CD14-positive monocyte (primary cell): ENCODE results near the gene RAPGEF6. TPM values are rescaled to one million over a fixed set of nuclear protein-coding genes. Genes with fewer than 3 reads are reported as not detected.
"Not testable (repeated sequence)": the region's sequence is repeated elsewhere in the genome, so short reads cannot be mapped to it uniquely, and the experiment has no call there.

ENCODE experiments used
- DNase-seq, 3 donors: peaks; one replicate each; pipeline ENCODE4 v3.0.0-alpha.2; 2011 to 2022
- H2AFZ ChIP-seq: 2 replicates; pipeline ENCODE4 v1.6.0; 2012; ENCODE audit warnings: mild to moderate bottlenecking, low read depth, low read length, inconsistent platforms; ENCODE audit not compliant: insufficient read depth, poor library complexity, severe bottlenecking
- H3K27ac ChIP-seq, 2 donors: 1 replicate in 1 of 2; 2 replicates in 1 of 2; pipeline ENCODE4 v1.5.1; 2012 to 2013; ENCODE audit warnings: low read length in 2 of 2, control low read depth in 1 of 2, inconsistent platforms in 1 of 2, low read depth in 1 of 2, mild to moderate bottlenecking in 1 of 2
- H3K27me3 ChIP-seq, 2 donors: one replicate each; pipeline versions ENCODE4 v1.6.0 to v1.6.1; 2011 to 2013; ENCODE audit warnings: low read length in 2 of 2; ENCODE audit not compliant: control insufficient read depth in 2 of 2, insufficient read depth in 2 of 2
- H3K36me3 ChIP-seq, 2 donors: replicated peaks in 1 of 2; 1 replicate in 1 of 2; 2 replicates in 1 of 2; pipeline versions ENCODE4 v1.5.1 to v1.6.1; 2012 to 2013; ENCODE audit warnings: low read length in 2 of 2, control low read depth in 1 of 2, inconsistent platforms in 1 of 2, mild to moderate bottlenecking in 1 of 2; ENCODE audit not compliant: insufficient read depth in 2 of 2, control insufficient read depth in 1 of 2
- H3K4me1 ChIP-seq, 2 donors: 1 replicate in 1 of 2; 2 replicates in 1 of 2; pipeline versions ENCODE4 v1.5.1 to v1.6.1; 2012 to 2013; ENCODE audit warnings: low read length in 2 of 2, control low read depth in 1 of 2, inconsistent platforms in 1 of 2, mild to moderate bottlenecking in 1 of 2, moderate library complexity in 1 of 2; ENCODE audit not compliant: insufficient read depth in 2 of 2, control insufficient read depth in 1 of 2
- H3K4me2 ChIP-seq: replicated peaks from 2 replicates; pipeline ENCODE3; 2012; ENCODE audit warnings: low read length, moderate library complexity, mild to moderate bottlenecking; ENCODE audit not compliant: poor library complexity, severe bottlenecking; ENCODE audit errors: extremely low read depth
- H3K4me3 ChIP-seq, 3 experiments: fragments of 200-600 bp in 1 of 3; sonication (generic) in 1 of 3; replicated peaks in 1 of 3; 1 replicate in 2 of 3; 2 replicates in 1 of 3; pipeline ENCODE4 v1.5.1; 2011 to 2013; ENCODE audit warnings: low read length in 3 of 3, mild to moderate bottlenecking in 3 of 3, control low read depth in 2 of 3, low read depth in 2 of 3, inconsistent platforms in 1 of 3, moderate library complexity in 1 of 3
- H3K79me2 ChIP-seq: 2 replicates; pipeline ENCODE4 v1.6.0; 2012; ENCODE audit warnings: mild to moderate bottlenecking, control low read depth, inconsistent platforms, low read length, moderate library complexity; ENCODE audit not compliant: insufficient read depth
- H3K9ac ChIP-seq: 2 replicates; pipeline ENCODE4 v1.6.0; 2017; ENCODE audit warnings: low read length, mild to moderate bottlenecking; ENCODE audit not compliant: insufficient read depth, poor library complexity, severe bottlenecking
- H3K9me3 ChIP-seq, 2 donors: replicated peaks in 1 of 2; 1 replicate in 1 of 2; 2 replicates in 1 of 2; pipeline versions ENCODE4 v1.5.1 to v1.6.1; 2012 to 2013; ENCODE audit warnings: low read length in 2 of 2, control low read depth in 1 of 2; ENCODE audit not compliant: control insufficient read depth in 1 of 2, insufficient read depth in 1 of 2
- H4K20me1 ChIP-seq: 2 replicates; pipeline ENCODE4 v1.6.0; 2012; ENCODE audit warnings: mild to moderate bottlenecking, low read length, control low read depth, moderate library complexity; ENCODE audit not compliant: insufficient read depth
- H3K27ac Mint-ChIP-seq, 7 donors: one replicate each; pipeline ENCODE4 v1.8.0; 2020; ENCODE audit warnings: mild to moderate bottlenecking in 7 of 7, mixed read lengths in 7 of 7, moderate library complexity in 6 of 7, inconsistent platforms in 2 of 7
- H3K27me3 Mint-ChIP-seq, 3 donors: one replicate each; pipeline ENCODE4 v1.8.0; 2021 to 2022; ENCODE audit warnings: low read depth in 3 of 3, mild to moderate bottlenecking in 3 of 3, mixed read lengths in 3 of 3, moderate library complexity in 3 of 3, inconsistent platforms in 1 of 3
- H3K36me3 Mint-ChIP-seq, 2 donors: one replicate each; pipeline ENCODE4 v1.8.0; 2020; ENCODE audit warnings: mixed read lengths in 2 of 2, inconsistent platforms in 1 of 2, mild to moderate bottlenecking in 1 of 2
- H3K4me1 Mint-ChIP-seq: one replicate; pipeline ENCODE4 v1.8.0; 2020; ENCODE audit warnings: mild to moderate bottlenecking, mixed read lengths
- H3K4me3 Mint-ChIP-seq, 2 donors: one replicate each; pipeline ENCODE4 v1.8.0; 2020; ENCODE audit warnings: mild to moderate bottlenecking in 2 of 2, mixed read lengths in 2 of 2, moderate library complexity in 1 of 2
- H3K9me3 Mint-ChIP-seq, 7 donors: one replicate each; pipeline ENCODE4 v1.8.0; 2020 to 2022; ENCODE audit warnings: mixed read lengths in 7 of 7, mild to moderate bottlenecking in 6 of 7, moderate library complexity in 6 of 7, inconsistent platforms in 2 of 7
- WGBS: methylation state at CpG from one replicate; pipeline ENCODE4 v1.1.5; 2013; ENCODE audit warnings: missing lambda C conversion rate; ENCODE audit not compliant: insufficient coverage; 5-methylcytosine and 5-hydroxymethylcytosine counted together
- intact Hi-C, 2 donors: fragments of 100-400 bp; cut with micrococcal nuclease; formaldehyde crosslinking; loops; one replicate each; pipeline versions ENCODE4 v1.15.0 to v1.15.1; 2023
- polyA plus RNA-seq, 3 donors: library from polyadenylated mRNA; depleted of rRNA in 1 of 3; unstranded in 2 of 3; stranded (reverse) in 1 of 3; fragments of 300-500 nt in 2 of 3; fragments of >200 nt in 1 of 3; fragmentation: Illumina TruSeq in 2 of 3; gene quantifications; 1 replicate in 2 of 3; 2 replicates in 1 of 3; pipeline ENCODE4 v1.2.3, GENCODE V29; 2012 to 2021
- TF ChIP-seq, protein P1 (sequence below): fragments of 200-600 bp; IDR thresholded peaks from one replicate; pipeline ENCODE4 v1.8.0; 2022; ENCODE audit warnings: antibody characterized with exemption, mild to moderate bottlenecking

Gene RAPGEF6
- polyA plus RNA-seq, 3 donors = 2.9 to 4.8 (median 4.8) TPM

DNA sequence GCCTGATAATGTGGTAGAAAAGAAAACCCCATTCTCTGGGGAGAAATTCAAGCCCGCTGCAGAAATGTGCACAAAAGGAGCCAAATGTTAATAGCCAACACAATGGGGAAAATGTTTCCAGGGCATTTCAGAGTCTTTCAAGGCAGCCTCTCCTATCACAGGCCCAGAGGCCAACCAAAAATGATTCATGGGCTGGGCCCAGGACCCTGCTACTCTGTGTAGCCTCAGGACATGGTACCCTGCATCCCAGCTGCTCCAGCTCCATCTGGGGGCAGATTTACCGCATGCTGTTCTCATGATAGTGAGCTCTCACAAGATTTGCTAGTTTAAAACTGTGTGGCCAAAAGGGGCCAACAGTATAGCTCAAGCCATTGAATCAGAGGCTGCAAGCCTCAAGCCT lies 41.1 kb downstream of the RAPGEF6 start:
- Mint-ChIP-seq H3K36me3 (peaks cover 33 to 35% of the 10 kb centered on the region in 2 donors), H3K4me3 (no peak overlapping the region), H3K27ac (peak overlapping the region in 2 of 7 donors; percentile 71 to 74), H3K9me3 (peaks cover 0 to 7% (median 0%) of the 10 kb centered on the region in 7 donors), H3K4me1 (peaks cover 11% of the 10 kb centered on the region), H3K27me3 (no peaks in the 10 kb centered on the region)
- peaks cover 6% of the 10 kb centered on the region for H3K79me2 ChIP-seq
- H3K4me1 ChIP-seq = peaks cover 0 to 3% of the 10 kb centered on the region in 2 donors
- no peak overlapping the region for H3K4me2 ChIP-seq
- peaks cover 11% of the 10 kb centered on the region for H4K20me1 ChIP-seq
- no peak overlapping the region for H3K4me3 ChIP-seq
- intact Hi-C loops = no loop called here
- no peak overlapping the region for H3K9ac ChIP-seq
- no peak overlapping the region for H3K27ac ChIP-seq
- H3K36me3 ChIP-seq = peaks cover 0 to 17% of the 10 kb centered on the region in 2 donors
- WGBS = 100% methylated on average over 2 of the region's 2 CpGs
- no peaks in the 10 kb centered on the region for H3K27me3 ChIP-seq
- TF ChIP-seq, protein P1, sequence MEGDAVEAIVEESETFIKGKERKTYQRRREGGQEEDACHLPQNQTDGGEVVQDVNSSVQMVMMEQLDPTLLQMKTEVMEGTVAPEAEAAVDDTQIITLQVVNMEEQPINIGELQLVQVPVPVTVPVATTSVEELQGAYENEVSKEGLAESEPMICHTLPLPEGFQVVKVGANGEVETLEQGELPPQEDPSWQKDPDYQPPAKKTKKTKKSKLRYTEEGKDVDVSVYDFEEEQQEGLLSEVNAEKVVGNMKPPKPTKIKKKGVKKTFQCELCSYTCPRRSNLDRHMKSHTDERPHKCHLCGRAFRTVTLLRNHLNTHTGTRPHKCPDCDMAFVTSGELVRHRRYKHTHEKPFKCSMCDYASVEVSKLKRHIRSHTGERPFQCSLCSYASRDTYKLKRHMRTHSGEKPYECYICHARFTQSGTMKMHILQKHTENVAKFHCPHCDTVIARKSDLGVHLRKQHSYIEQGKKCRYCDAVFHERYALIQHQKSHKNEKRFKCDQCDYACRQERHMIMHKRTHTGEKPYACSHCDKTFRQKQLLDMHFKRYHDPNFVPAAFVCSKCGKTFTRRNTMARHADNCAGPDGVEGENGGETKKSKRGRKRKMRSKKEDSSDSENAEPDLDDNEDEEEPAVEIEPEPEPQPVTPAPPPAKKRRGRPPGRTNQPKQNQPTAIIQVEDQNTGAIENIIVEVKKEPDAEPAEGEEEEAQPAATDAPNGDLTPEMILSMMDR = no peak
- no peaks in the 10 kb centered on the region for H3K9me3 ChIP-seq
- H2AFZ ChIP-seq = no peak overlapping the region
- no peak for DNase-seq

DNA sequence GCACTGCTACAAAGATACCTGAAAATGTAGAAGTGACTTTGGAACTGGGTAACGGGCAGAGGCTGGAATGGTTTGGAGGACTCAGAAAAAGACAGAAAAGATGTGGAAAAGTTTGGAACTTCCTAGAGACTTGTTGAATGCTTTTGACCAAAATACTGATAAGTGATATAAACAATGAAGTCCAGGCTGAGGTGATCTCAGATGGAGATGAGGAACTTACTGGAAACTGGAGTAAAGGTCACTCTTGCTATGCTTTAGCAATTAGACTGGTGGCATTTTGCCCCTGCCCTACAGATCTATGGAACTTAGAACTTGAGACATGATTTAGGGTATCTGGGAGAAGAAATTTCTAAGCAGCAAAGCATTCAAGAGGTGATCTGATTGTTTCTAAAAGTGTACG lies 41.6 kb downstream of the RAPGEF6 start:
- peaks cover 32 to 33% of the 10 kb centered on the region in 2 donors for H3K36me3 Mint-ChIP-seq
- intact Hi-C loops, H3K4me3 Mint-ChIP-seq, H3K9me3 ChIP-seq, H3K79me2 ChIP-seq, H3K4me1 ChIP-seq, H3K9me3 Mint-ChIP-seq, H3K27me3 Mint-ChIP-seq, H3K27ac Mint-ChIP-seq, DNase-seq, H3K4me3 ChIP-seq, H3K27me3 ChIP-seq, H3K9ac ChIP-seq, H2AFZ ChIP-seq, H3K4me2 ChIP-seq, H3K27ac ChIP-seq: not testable (repeated sequence)
- Histone ChIP-seq H4K20me1 (peaks cover 11% of the 10 kb centered on the region), H3K36me3 (peaks cover 0 to 21% of the 10 kb centered on the region in 2 donors)
- peaks cover 11% of the 10 kb centered on the region for H3K4me1 Mint-ChIP-seq
- WGBS = 90% methylated on average over 2 of the region's 2 CpGs
